Progenitor cell of endocrine pancreas (in vitro differentiated cells): ENCODE results near the gene PRDM11. TPM values are rescaled to one million over a fixed set of nuclear protein-coding genes. Genes with fewer than 3 reads are reported as not detected.

Source experiments
- DNase-seq: peaks from one replicate; pipeline ENCODE4 v3.0.0; 2021; ENCODE audit warnings: low spot score; ENCODE audit not compliant: unreplicated experiment
- H3K27ac Mint-ChIP-seq: 2 replicates; pipeline ENCODE4 v1.8.0; 2021; ENCODE audit warnings: mild to moderate bottlenecking, moderate library complexity, mixed read lengths
- H3K27me3 Mint-ChIP-seq: 2 replicates; pipeline ENCODE4 v1.8.0; 2021; ENCODE audit warnings: mixed read lengths
- H3K36me3 Mint-ChIP-seq: 2 replicates; pipeline ENCODE4 v1.8.0; 2022; ENCODE audit warnings: mixed read lengths; ENCODE audit not compliant: insufficient read depth
- H3K4me1 Mint-ChIP-seq: 2 replicates; pipeline ENCODE4 v1.8.0; 2021; ENCODE audit warnings: low read depth, mixed read lengths
- H3K4me3 Mint-ChIP-seq: 2 replicates; pipeline ENCODE4 v1.8.0; 2021; ENCODE audit warnings: low read depth, mild to moderate bottlenecking, moderate library complexity, mixed read lengths
- H3K9me3 Mint-ChIP-seq: 2 replicates; pipeline ENCODE4 v1.8.0; 2021; ENCODE audit warnings: low read depth, mixed read lengths
- total RNA-seq: library from RNA; stranded (reverse); gene quantifications from 2 replicates; pipeline ENCODE4 v1.2.1, GENCODE V29; 2021
- TF ChIP-seq, protein P1 (sequence below): fragments of 200-600 bp; sonication (generic); IDR thresholded peaks from one replicate; pipeline ENCODE4 v1.5.0; 2021; ENCODE audit warnings: antibody characterized with exemption, mild to moderate bottlenecking; ENCODE audit not compliant: unreplicated experiment

PRDM11 gene
- total RNA-seq, 1 donor from 2014 or later, result 27.1 TPM

DNA sequence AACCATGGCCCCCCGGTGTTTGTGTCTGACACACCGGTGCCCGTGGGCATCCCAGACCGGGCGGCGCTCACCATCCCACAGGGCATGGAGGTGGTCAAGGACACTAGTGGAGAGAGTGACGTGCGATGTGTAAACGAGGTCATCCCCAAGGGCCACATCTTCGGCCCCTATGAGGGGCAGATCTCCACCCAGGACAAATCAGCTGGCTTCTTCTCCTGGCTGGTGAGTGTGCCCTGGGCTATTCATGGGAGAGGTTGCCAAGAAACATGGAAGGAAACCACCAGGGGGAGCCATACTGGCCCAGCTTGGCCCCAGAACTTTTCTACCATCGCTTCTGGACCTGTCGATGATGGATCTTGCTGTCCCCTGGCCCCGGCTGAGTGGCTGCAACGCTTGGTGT lies 36.5 kb downstream of the PRDM11 start:
- peaks cover 11% of the 10 kb centered on the region for H3K36me3 Mint-ChIP-seq
- no peaks in the 10 kb centered on the region for H3K9me3 Mint-ChIP-seq
- H3K4me3 Mint-ChIP-seq, result peak overlapping the region; percentile 26
- peaks cover 5% of the 10 kb centered on the region for H3K4me1 Mint-ChIP-seq
- TF ChIP-seq, protein P1, sequence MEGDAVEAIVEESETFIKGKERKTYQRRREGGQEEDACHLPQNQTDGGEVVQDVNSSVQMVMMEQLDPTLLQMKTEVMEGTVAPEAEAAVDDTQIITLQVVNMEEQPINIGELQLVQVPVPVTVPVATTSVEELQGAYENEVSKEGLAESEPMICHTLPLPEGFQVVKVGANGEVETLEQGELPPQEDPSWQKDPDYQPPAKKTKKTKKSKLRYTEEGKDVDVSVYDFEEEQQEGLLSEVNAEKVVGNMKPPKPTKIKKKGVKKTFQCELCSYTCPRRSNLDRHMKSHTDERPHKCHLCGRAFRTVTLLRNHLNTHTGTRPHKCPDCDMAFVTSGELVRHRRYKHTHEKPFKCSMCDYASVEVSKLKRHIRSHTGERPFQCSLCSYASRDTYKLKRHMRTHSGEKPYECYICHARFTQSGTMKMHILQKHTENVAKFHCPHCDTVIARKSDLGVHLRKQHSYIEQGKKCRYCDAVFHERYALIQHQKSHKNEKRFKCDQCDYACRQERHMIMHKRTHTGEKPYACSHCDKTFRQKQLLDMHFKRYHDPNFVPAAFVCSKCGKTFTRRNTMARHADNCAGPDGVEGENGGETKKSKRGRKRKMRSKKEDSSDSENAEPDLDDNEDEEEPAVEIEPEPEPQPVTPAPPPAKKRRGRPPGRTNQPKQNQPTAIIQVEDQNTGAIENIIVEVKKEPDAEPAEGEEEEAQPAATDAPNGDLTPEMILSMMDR, result peak; percentile 57
- no peak for DNase-seq
- no peak overlapping the region for H3K27ac Mint-ChIP-seq
- peaks cover 4% of the 10 kb centered on the region for H3K27me3 Mint-ChIP-seq

DNA sequence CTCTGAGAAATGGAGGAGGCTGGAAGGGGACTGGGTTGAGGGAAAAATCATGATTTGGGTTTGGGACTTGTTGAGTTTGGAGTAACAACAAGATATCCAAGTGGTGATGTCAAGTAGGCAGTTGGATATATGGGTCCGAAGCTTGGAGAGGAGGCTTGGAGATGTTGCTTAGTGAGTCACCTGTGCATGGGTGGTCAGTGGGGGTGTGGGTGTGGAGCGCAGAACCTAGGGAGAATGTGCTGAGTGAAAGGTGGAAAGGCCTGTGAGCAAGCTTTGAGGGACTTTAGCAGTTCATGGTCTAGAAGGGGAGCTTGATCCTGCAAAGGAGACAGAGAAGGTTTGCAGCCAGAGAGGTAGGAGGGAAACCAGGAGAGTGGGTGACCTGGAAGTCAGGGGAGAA lies 38.2 kb downstream of the PRDM11 start:
- H3K36me3 Mint-ChIP-seq, result peaks cover 23% of the 10 kb centered on the region
- H3K4me3 Mint-ChIP-seq, result no peak overlapping the region
- no peak for DNase-seq
- no peaks in the 10 kb centered on the region for H3K9me3 Mint-ChIP-seq
- no peak overlapping the region for H3K27ac Mint-ChIP-seq
- no peaks in the 10 kb centered on the region for H3K27me3 Mint-ChIP-seq
- TF ChIP-seq, protein P1, result no peak
- peaks cover 5% of the 10 kb centered on the region for H3K4me1 Mint-ChIP-seq

DNA sequence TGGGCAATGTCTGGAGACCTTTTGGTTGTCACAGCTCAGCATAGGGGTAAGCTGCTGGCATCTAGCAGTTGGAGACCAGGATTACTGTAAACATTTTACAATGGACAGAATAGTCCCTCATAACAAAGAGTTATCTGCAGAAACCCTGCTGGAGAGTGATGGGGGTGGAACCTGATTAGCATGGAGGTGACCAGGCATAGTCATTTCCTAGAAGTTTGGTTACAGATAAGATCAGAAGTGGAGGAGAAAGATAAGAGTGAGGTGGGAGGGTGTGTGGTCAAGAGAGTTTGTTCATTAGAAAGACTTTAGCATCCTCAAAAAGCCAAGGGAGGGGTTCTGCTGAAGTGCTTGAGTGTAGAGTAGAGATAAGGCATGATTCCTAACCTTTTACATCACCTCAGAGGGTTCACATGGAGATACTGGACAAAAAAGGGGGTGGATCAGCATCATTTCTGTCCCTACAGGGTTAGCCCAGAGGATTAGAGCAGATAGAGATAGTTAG lies 38.8 kb downstream of the PRDM11 start:
- H3K27ac Mint-ChIP-seq, result no peak overlapping the region
- TF ChIP-seq, protein P1, result no peak
- DNase-seq, result no peak
- no peaks in the 10 kb centered on the region for H3K27me3 Mint-ChIP-seq
- peaks cover 26% of the 10 kb centered on the region for H3K36me3 Mint-ChIP-seq
- H3K4me1 Mint-ChIP-seq, result peaks cover 2% of the 10 kb centered on the region
- H3K4me3 Mint-ChIP-seq, result no peak overlapping the region
- no peaks in the 10 kb centered on the region for H3K9me3 Mint-ChIP-seq

DNA sequence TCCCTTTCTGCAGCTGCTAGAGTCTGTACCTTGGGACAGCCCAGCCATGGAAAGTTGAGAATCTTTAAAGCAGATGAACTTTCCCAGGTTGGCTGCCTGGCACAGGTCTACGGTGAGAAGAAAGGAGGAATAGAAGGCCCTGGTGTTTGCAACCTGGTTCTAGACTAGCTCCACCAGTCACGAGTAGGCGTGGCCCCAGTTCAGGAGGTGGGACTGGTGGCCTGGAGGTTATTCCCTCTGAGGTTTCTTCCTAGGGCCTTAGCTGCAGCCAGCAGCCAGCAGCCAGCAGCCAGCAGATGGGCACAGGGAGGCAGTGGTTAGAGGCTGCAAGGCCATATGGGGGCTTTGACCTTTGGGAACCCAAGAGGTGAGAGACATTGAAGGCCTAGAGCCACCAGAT lies 40.9 kb downstream of the PRDM11 start:
- Mint-ChIP-seq H3K36me3 (peaks cover 39% of the 10 kb centered on the region), H3K4me3 (no peak overlapping the region), H3K27ac (no peak overlapping the region), H3K4me1 (no peaks in the 10 kb centered on the region), H3K9me3 (no peaks in the 10 kb centered on the region), H3K27me3 (no peaks in the 10 kb centered on the region)
- TF ChIP-seq, protein P1, result no peak
- DNase-seq, result no peak

DNA sequence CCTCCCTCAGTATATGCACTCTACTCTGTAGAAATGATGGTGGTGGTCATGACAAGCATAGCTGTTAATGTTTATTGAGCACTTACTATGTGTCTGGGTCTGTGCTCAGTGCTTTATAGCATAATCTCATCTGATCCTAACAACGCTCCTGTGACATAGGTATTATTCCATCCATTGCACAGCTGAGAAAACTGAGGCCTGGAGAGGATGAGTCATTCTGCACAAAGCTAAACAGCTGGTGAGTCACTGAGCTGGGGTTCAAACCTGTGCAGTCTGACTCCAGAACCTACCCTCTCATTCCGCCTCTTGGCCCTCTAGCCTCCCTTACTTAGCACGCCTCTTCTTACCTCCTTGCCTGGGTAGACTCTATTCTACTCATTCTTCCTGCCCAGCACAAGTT lies 41.7 kb downstream of the PRDM11 start:
- H3K4me3 Mint-ChIP-seq, result no peak overlapping the region
- peaks cover 42% of the 10 kb centered on the region for H3K36me3 Mint-ChIP-seq
- H3K27me3 Mint-ChIP-seq, result no peaks in the 10 kb centered on the region
- H3K4me1 Mint-ChIP-seq, result no peaks in the 10 kb centered on the region
- no peak for DNase-seq
- TF ChIP-seq, protein P1, result no peak
- H3K27ac Mint-ChIP-seq, result no peak overlapping the region
- no peaks in the 10 kb centered on the region for H3K9me3 Mint-ChIP-seq
